ENCODE results near the gene LACTB.

LACTB gene

DNA sequence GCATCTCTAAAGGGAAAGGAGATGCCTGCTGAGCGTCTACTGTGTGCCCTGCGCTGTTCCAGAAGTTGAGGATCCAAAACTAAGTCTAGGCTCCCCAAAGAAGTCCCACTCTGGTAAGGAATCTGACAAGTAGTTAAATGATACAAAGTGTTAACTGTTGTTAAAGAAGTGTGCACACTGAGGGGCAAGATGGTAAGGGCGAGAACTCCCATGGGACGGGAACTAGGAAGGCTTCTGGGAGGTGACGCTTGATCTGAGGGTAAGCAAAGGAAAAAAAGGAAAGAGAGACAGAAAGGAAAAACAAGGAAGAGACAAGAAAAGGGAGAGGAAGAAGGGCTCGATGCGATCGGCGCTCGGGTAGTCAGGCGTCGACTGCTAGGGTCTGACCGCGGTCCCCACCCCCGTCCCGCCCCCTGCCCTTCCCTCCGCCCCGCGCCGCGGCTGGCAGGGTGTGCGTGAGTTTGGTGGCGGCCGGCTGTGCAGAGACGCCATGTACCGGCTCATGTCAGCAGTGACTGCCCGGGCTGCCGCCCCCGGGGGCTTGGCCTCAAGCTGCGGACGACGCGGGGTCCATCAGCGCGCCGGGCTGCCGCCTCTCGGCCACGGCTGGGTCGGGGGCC, at the start of gene LACTB:
Gene LACTB (plus strand): TSS at position 480 of the 620 bp plus-strand sequence. CDS start 11 bp downstream, at position 491.
- DNase-seq: peak; percentile 86 to 88

DNA sequence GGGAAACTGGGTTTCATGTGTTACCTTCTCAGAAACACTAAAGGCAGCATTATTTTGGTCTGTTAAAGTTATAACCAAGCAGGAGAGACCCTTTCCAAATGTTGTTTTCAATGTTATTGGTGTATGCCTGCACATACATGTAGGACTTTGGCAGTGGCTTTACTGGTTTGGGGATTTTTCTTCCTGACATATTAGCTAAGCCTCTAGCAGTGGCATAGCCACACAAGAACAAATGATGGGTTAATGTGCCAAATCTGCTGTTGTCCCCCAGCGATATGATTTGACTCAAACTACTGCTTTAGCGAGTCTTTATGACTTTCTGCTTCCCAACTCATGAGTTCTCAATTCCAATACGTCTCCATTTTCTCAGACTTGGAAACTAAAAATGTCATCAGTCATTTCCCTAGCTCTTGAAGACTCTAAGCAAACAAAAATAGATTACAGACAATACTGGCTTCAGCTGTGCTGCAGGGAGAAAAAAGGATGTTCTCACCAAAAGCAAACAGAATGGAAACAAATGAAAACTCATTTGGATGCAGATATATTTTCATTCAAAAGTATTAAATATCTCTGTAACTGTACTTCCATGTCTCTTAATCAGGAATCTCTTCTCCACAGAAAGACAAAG, 49.5 kb upstream of the LACTB start:
- DNase-seq: no peak

- DNase-seq: no peak
Measured at GRCh38 chr15:63072809-63073277, 48.8 kb upstream of the LACTB start.

DNA sequence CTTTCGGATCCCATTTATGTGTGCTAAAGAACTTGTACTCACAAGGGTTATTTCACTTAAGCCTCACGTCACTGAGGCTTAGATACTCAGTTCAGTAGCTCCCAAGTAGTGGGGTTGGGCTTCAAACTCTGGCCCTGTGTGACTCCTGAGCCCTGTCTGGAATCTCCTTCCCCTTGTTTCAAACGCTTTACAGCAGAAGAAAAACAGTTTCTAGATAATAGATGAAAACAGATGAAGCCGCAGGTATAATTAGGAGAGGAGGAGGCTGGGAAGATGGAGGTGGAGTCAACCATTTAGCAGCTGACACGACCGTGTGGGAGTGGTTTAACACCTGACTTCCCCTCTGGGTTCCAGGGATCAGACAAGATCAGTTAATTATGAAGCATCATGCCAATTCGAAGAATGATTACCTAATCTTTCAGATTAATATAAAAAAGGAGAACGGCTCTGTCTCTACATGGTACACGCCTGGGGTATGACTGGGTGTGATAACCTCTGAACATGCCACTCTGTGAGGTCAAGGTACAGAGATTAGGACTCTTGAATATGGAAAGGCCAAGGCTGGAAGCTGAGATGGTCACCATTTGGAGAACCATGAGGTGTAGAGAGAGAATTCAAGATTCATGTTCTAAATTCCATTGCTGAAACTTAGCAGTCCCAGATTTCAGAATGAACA, 48.0 kb upstream of the LACTB start:
- DNase-seq: no peak

GRCh38 chr15:63075015-63075983, 46.4 kb upstream of the LACTB start:
- no peak for DNase-seq

DNA sequence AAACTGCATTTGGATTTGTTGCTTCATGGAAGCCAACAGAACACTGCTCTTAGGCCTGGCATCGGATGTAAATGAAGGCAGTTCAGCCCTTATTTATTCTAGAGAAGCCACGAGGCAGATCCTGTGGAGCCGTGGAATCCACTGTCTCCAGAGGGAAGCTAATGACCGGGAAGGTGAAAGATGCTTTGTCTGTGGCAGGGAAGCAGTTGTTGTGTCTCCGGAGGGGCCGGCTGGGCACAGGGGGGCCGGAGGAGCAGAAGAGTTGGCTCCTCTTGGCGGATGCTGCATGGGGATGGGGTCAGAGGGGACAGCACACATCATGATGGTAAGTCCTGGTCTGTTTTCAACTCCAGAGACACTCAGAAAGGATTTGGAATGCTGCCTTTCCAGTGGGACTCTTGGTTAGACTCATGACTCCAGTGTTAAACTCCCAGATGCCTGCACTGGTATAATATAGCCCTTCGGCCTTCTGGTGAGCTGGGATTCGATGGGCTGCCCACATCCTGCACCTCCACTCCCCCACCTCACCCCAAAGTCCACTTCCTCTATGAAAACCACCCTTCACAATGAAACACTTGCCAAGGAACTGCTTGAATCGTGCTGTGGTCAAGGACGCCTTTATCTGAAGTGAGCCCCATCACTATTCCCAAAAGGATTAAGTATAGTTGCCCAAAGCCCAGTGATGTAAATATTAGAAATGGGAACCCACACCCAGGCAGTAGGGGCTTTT, 45.5 kb upstream of the LACTB start:
- DNase-seq: no peak

DNA sequence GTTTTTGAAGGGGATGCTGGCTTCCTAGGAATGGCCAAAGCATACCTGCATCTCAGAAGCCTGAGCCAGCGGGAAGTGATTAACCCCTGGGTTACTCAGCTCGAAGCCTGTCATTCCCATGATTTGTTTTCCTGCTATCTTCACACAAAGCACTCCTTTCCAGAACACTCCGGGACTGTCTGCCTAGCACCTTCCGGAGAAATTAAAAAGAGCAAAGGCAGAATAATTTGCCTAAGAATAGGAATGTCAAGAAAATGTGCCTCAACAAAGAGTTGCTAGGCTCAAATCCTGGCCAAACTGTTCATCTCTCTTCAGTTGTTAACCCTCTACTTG, 45.0 kb upstream of the LACTB start:
- DNase-seq: no peak

DNA sequence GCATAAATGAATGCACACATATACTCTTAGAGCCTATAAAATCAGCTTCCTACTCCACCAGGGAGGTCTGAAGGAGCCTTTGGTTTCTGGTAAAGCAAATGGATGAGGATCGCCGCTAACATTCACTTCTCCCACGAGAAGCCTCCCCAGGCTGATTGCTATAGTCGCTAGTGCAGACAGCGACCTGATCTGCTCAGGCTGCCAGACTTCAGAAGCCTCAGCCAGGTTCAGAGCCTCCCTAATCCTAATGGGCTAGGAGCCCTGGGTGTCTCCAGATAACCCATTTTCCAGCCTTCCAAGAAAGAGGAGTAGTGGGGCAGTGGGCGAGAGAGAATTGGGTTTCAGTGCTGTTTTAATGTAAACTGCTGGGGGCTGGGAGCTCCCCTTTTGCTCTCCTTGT, 43.7 kb upstream of the LACTB start:
- DNase-seq: no peak

- DNase-seq: no peak
Measured at GRCh38 chr15:63079947-63080626, 41.6 kb upstream of the LACTB start.

GRCh38 chr15:63080634-63081250, 40.9 kb upstream of the LACTB start:
- no peak for DNase-seq

- DNase-seq: no peak
Measured at GRCh38 chr15:63082366-63082765, 39.3 kb upstream of the LACTB start.

DNA sequence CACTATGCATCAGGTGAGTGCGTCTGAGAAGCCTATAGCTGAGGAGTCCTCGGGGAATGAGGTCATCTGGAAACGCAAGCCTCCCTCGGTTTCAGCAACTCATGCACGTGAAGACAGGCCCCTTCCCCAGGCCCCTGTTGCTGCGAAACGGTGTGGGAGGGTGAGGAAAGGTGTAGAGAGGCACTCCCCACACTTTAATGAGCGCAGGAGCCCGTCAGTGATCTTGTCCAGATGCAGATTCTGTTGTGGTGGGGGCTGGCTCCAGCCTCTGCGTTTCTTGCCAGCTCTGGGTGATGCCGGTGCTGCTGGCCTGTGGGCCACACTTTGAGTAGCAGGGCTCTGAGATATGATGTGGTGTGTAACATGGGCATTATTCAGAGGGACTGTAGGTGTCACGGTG, 38.6 kb upstream of the LACTB start:
- DNase-seq: no peak

DNA sequence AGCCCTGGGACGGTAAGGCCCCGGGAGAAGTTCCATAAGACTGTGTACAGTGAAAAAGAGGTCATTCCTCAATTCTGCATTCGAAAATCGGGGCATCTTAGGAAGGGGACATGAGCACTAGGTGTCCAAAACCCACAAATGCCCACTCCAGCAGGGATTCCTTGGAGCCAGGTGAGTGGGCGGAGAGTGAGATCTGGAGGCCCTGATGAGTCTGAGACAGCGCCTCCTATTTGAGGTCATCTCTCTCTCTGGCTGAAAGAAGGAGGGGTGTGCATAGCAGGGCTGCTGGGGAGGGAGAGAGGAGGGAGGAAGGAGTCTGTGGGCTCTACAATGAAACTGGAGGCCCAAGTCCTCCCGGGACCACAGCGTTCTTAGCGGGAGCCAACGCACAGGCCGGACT, 38.1 kb upstream of the LACTB start:
- no peak for DNase-seq

GRCh38 chr15:63084806-63085205, 36.9 kb upstream of the LACTB start:
- no peak for DNase-seq

GRCh38 chr15:63085289-63085688, 36.4 kb upstream of the LACTB start:
- no peak for DNase-seq

GRCh38 chr15:63086271-63086670, 35.4 kb upstream of the LACTB start:
- DNase-seq: no peak

DNA sequence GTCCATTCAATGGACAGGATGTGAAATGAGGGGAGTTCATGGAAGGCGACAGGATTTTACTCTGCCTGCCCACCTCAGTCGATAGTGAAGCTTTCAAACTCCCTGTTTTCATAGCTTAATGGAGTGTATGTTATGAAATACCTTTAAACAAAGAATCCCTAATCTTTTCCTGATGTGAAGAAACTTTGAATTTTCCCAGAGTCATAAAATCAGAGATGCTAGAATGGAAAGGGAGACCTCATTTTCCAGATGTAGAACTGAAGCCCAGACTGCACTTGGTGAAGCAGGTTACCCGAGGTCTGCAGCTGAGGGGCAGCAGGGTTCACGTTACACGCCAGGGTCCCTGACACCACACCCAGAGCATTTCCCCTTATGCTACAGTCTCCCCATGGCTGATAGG, 34.7 kb upstream of the LACTB start:
- DNase-seq: no peak

- no peak for DNase-seq
Measured at GRCh38 chr15:63088533-63089245, 33.0 kb upstream of the LACTB start.

GRCh38 chr15:63089260-63090043, 32.2 kb upstream of the LACTB start:
- DNase-seq: no peak

GRCh38 chr15:63090472-63090871, 31.2 kb upstream of the LACTB start:
- DNase-seq: no peak
